A673 (cell line): ENCODE results near the gene EXOC3L4. TPM values are rescaled to one million over a fixed set of nuclear protein-coding genes. Genes with fewer than 3 reads are reported as not detected.

ENCODE experiments used
- BruUV-seq: library from RNA; stranded (reverse); fragments of 400-500 nt; replicated peaks from 2 replicates; lab custom pipeline; 2021; lab: Mats Ljungman, UMichigan
- CTCF ChIA-PET: fragments of 300-600 bp; sonication (Branson Sonifier 250); formaldehyde crosslinking; loops from one replicate; lab custom pipeline; 2022; ENCODE audit warnings: antibody characterized with exemption; lab: Charles Lee
- POLR2A ChIA-PET: fragments of 300-600 bp; sonication (Branson Sonifier 250); formaldehyde crosslinking; loops from one replicate; lab custom pipeline; 2022; ENCODE audit warnings: antibody characterized with exemption; ENCODE audit not compliant: low non-redundant PET; lab: Charles Lee
- DNase-seq: peaks from one replicate; pipeline ENCODE4 v3.0.0-alpha.2; 2015; ENCODE audit warnings: low spot score
- H3K27ac ChIP-seq: fragments of 200-600 bp; sonication (generic); 2 replicates; pipeline ENCODE4 v1.5.1; 2016; ENCODE audit warnings: mixed run types, low read depth, mild to moderate bottlenecking, mixed read lengths, antibody characterized with exemption, low read length; ENCODE audit not compliant: poor library complexity, severe bottlenecking
- H3K27me3 ChIP-seq: fragments of 200-600 bp; sonication (generic); replicated peaks from 2 replicates; pipeline ENCODE4 v1.6.1; 2017; ENCODE audit warnings: mixed run types, low read depth, mild to moderate bottlenecking, mixed read lengths, antibody characterized with exemption, low read length; ENCODE audit not compliant: insufficient read depth, poor library complexity
- H3K36me3 ChIP-seq: fragments of 200-600 bp; sonication (generic); 2 replicates; pipeline ENCODE4 v1.6.1; 2016; ENCODE audit warnings: mixed run types, mild to moderate bottlenecking, mixed read lengths, antibody characterized with exemption, low read length; ENCODE audit not compliant: insufficient read depth, poor library complexity, severe bottlenecking
- H3K4me1 ChIP-seq: fragments of 200-600 bp; sonication (generic); 2 replicates; pipeline ENCODE4 v1.6.1; 2017; ENCODE audit warnings: mixed run types, mild to moderate bottlenecking, mixed read lengths, antibody characterized with exemption, low read length; ENCODE audit not compliant: insufficient read depth, poor library complexity, severe bottlenecking
- H3K4me3 ChIP-seq: fragments of 200-600 bp; sonication (generic); 2 replicates; pipeline ENCODE4 v1.5.1; 2016; ENCODE audit warnings: low read depth, mixed run types, mild to moderate bottlenecking, mixed read lengths, low read length; ENCODE audit not compliant: poor library complexity, severe bottlenecking
- H3K9me3 ChIP-seq: fragments of 200-600 bp; sonication (generic); 2 replicates; pipeline ENCODE4 v1.6.1; 2016; ENCODE audit warnings: mixed run types, low read depth, mild to moderate bottlenecking, mixed read lengths, antibody characterized with exemption, low read length; ENCODE audit not compliant: poor library complexity, severe bottlenecking
- EZH2 ChIP-seq: fragments of 200-600 bp; sonication (generic); IDR thresholded peaks from 2 replicates; pipeline ENCODE4 v1.6.1; 2017; ENCODE audit warnings: borderline replicate concordance, low read depth, mild to moderate bottlenecking, mixed read lengths, antibody characterized with exemption, low read length; ENCODE audit not compliant: poor library complexity, severe bottlenecking
- intact Hi-C: fragments of 100-400 bp; cut with micrococcal nuclease; formaldehyde crosslinking; loops from one replicate; pipeline ENCODE4 v1.10.0; 2022; ENCODE audit not compliant: unreplicated experiment
- total RNA-seq: library from RNA; stranded (reverse); gene quantifications from 2 replicates; pipeline ENCODE4 v1.2.3, GENCODE V29; 2021
- TF ChIP-seq, protein P1 (sequence below): fragments of 300-800, 200-600 bp; sonication (generic); conservative IDR thresholded peaks from 2 replicates; pipeline ENCODE4 v1.5.1; 2017; ENCODE audit warnings: low read depth, mild to moderate bottlenecking, antibody characterized with exemption, low read length, moderate library complexity, mixed read lengths

The EXOC3L4 gene
- total RNA-seq, 1 experiment from 2014 or later, result not detected

DNA sequence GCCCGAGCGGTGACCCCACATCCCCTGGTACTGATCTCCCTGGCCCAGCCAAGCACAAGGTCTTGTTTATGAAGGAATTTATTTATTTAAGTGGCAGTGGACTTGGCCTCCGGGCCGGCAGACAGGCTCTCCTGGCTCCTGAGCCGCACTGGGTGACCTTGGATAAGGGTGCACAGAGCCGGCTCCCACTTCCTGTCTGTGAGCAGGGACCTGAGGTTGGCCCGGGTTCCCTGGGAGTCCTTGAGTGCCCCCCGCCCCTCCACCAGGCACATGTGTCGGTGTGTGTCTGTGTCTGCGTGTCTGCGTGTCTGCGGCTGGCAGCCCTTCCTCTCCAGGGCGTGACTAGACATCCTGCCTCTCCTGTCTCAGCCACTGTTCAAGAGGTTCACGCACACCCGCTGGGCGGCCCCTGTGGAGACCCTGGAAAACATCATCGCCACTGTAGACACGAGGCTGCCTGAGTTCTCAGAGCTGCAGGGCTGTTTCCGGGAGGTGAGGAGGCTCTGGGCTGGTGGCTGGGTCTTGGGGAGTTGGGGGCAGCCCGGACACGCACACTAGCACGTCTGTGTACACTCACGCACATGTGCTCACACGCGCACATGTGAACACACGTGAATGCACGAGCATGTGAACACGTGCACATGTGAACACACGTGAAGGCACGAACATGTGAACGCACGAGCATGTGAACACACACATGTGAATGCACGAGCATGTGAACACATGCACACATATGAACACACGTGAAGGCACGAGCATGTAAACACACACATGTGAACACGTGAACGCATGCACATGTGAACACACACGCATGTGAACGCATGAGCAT lies 38.1 kb downstream of the EXOC3L4 start:
- no TSS peak for BruUV-seq
- Histone ChIP-seq H3K27ac (no peak overlapping the region), H3K9me3 (no peaks in the 10 kb centered on the region), H3K4me3 (no peak overlapping the region), H3K4me1 (peaks cover 12% of the 10 kb centered on the region), H3K36me3 (no peaks in the 10 kb centered on the region), H3K27me3 (no peaks in the 10 kb centered on the region)
- DNase-seq, result peak; percentile 71
- TF ChIP-seq, protein P1, sequence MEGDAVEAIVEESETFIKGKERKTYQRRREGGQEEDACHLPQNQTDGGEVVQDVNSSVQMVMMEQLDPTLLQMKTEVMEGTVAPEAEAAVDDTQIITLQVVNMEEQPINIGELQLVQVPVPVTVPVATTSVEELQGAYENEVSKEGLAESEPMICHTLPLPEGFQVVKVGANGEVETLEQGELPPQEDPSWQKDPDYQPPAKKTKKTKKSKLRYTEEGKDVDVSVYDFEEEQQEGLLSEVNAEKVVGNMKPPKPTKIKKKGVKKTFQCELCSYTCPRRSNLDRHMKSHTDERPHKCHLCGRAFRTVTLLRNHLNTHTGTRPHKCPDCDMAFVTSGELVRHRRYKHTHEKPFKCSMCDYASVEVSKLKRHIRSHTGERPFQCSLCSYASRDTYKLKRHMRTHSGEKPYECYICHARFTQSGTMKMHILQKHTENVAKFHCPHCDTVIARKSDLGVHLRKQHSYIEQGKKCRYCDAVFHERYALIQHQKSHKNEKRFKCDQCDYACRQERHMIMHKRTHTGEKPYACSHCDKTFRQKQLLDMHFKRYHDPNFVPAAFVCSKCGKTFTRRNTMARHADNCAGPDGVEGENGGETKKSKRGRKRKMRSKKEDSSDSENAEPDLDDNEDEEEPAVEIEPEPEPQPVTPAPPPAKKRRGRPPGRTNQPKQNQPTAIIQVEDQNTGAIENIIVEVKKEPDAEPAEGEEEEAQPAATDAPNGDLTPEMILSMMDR, result no peak
- TF ChIP-seq EZH2, result no peak
- POLR2A ChIA-PET, result no interaction called here
- CTCF ChIA-PET, result no interaction called here
- intact Hi-C loops, result no loop called here

DNA sequence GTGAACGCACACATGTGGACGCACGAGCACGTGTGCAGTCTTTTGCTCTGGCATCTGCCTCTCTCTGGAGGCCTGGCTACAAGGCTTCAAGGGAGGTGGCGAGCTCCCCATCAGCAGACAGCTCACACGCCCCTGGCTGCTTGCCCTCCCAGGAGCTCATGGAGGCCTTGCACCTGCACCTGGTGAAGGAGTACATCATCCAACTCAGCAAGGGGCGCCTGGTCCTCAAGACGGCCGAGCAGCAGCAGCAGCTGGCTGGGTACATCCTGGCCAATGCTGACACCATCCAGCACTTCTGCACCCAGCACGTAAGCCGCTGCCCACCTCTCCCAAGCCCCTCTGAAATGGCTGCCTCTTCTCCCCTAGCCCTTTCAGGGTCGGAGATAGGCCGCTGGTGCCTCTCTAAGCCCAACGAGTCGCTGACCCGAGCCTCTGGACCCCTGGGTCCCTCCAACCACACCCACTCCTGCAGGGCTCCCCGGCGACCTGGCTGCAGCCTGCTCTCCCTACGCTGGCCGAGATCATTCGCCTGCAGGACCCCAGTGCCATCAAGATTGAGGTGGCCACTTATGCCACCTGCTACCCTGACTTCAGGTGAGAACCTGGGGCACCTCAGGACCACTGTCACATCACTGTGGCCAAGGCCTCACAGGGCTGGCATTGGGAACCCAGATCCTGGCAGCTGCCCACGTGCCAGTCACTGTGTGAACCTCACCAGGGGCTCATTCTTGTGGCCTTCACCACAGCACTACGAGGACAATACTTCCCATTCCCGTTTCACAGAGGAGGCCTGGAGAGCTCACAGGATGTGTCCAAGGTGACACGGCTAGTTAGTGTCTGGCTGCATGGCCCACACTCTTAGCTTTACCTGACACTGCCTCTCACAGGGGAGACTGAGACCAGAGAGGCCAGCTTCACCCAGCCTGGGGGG lies 39.0 kb downstream of the EXOC3L4 start:
- CTCF ChIA-PET, result no interaction called here
- TF ChIP-seq, protein P1, result no peak
- TF ChIP-seq EZH2, result no peak
- intact Hi-C loops, result no loop called here
- H3K9me3 ChIP-seq, result no peaks in the 10 kb centered on the region
- H3K27ac ChIP-seq, result no peak overlapping the region
- POLR2A ChIA-PET, result no interaction called here
- peaks cover 12% of the 10 kb centered on the region for H3K4me1 ChIP-seq
- no peak overlapping the region for H3K4me3 ChIP-seq
- H3K27me3 ChIP-seq, result no peaks in the 10 kb centered on the region
- BruUV-seq, result no TSS peak
- no peaks in the 10 kb centered on the region for H3K36me3 ChIP-seq
- DNase-seq, result no peak

DNA sequence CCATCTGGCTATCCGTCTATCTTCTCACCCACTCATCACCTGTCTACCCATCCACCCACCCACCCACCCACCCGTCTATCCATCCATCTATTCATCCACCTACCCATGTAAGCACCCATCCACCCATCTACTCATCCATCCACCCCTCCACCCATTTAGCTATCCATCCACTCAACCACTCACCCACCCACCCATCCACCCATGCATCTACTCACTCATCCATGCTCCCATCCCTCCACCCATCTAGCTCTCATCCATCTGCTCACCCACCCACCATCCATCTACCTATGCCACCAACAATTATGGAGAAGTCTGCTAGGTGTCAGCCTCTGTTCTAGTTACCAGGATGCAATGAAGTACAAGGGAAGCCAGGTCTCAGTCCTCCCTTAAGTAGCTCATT lies 39.9 kb downstream of the EXOC3L4 start:
- Histone ChIP-seq H3K9me3 (no peaks in the 10 kb centered on the region), H3K27ac (no peak overlapping the region), H3K36me3 (no peaks in the 10 kb centered on the region), H3K27me3 (no peaks in the 10 kb centered on the region), H3K4me1 (peaks cover 12% of the 10 kb centered on the region), H3K4me3 (no peak overlapping the region)
- no TSS peak for BruUV-seq
- intact Hi-C loops, result no loop called here
- DNase-seq, result no peak
- TF ChIP-seq EZH2, result no peak
- ChIA-PET CTCF (no interaction called here), POLR2A (no interaction called here)
